Upper lobe of left lung (tissue), 4 donors: ENCODE measurements around the gene IGFBP7.

Experiments
- EP300 ChIP-seq, 4 donors: sonication (generic); formaldehyde crosslinking; IDR thresholded peaks; one replicate each; pipeline ENCODE4 v1.5.1; 2017; ENCODE audit warnings: antibody characterized with exemption in 4 of 4, control low read depth in 2 of 4
- POLR2A ChIP-seq, 4 donors: fragments of 450-650 bp; IDR thresholded peaks; one replicate each; pipeline ENCODE4 v1.5.1; 2016 to 2017; ENCODE audit warnings: antibody characterized with exemption in 4 of 4, mild to moderate bottlenecking in 2 of 4
- POLR2AphosphoS5 ChIP-seq, 2 donors: sonication (generic); formaldehyde crosslinking; IDR thresholded peaks; one replicate each; pipeline ENCODE4 v1.5.1; 2017; ENCODE audit warnings: antibody characterized with exemption in 2 of 2
- TF ChIP-seq, protein P1 (sequence below), 6 experiments: fragments of 450-650 bp in 4 of 6; fragments of 200-600 bp in 2 of 6; sonication (generic) in 2 of 6; IDR thresholded peaks; one replicate each; pipeline ENCODE4 v1.5.1; 2016 to 2019; ENCODE audit warnings: antibody characterized with exemption in 6 of 6

DNA sequence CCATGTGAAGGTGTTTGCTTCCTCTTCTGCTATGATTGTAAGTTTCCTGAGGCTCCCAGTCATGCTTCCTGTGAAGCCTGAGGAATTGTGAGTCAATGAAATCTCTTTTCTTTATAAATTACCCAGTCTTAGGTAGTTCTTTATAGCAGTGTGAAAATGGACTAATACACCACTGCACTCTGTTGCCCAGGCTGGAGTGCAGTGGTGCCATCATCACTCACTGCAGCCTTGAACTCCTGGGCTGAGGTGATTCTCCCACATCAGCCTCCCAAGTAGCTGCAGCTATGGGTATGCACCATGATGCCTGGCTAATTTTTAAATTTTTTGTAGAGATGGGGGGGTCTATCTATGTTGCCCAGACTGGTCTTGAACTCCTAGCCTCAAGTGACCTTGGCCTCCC, 15.8 kb upstream of the IGFBP7 start:
- TF ChIP-seq, protein P1, sequence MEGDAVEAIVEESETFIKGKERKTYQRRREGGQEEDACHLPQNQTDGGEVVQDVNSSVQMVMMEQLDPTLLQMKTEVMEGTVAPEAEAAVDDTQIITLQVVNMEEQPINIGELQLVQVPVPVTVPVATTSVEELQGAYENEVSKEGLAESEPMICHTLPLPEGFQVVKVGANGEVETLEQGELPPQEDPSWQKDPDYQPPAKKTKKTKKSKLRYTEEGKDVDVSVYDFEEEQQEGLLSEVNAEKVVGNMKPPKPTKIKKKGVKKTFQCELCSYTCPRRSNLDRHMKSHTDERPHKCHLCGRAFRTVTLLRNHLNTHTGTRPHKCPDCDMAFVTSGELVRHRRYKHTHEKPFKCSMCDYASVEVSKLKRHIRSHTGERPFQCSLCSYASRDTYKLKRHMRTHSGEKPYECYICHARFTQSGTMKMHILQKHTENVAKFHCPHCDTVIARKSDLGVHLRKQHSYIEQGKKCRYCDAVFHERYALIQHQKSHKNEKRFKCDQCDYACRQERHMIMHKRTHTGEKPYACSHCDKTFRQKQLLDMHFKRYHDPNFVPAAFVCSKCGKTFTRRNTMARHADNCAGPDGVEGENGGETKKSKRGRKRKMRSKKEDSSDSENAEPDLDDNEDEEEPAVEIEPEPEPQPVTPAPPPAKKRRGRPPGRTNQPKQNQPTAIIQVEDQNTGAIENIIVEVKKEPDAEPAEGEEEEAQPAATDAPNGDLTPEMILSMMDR (IDR thresholded peaks at IDR 0.05), result no peak
- TF ChIP-seq POLR2A (IDR thresholded peaks at IDR 0.05), result no peak
- TF ChIP-seq EP300 (IDR thresholded peaks at IDR 0.05), result no peak
- no peak for TF ChIP-seq POLR2AphosphoS5 (IDR thresholded peaks at IDR 0.05)
